Body of pancreas (tissue), 4 donors: ENCODE results near the gene IFT122. TPM values are rescaled to one million over a fixed set of nuclear protein-coding genes. Genes with fewer than 3 reads are reported as not detected.

Experiments
- ATAC-seq: fragments of 150-250 bp; one replicate; pipeline ENCODE4 v1.9.1; 2016
- DNase-seq, 4 donors: peaks; one replicate each; pipeline ENCODE4 v3.0.0-alpha.2; 2019
- H3K27ac ChIP-seq, 4 donors: fragments of 200-600 bp; sonication (generic); 1 replicate in 3 of 4; 2 replicates in 1 of 4; pipeline versions ENCODE4 v1.5.1 to v1.6.1; 2016 to 2019; ENCODE audit warnings: mild to moderate bottlenecking in 1 of 4, mixed read lengths in 1 of 4, moderate library complexity in 1 of 4
- H3K27me3 ChIP-seq, 2 donors: fragments of 200-600 bp; sonication (generic); one replicate each; pipeline ENCODE4 v1.6.0; 2016; ENCODE audit warnings: mild to moderate bottlenecking in 1 of 2
- H3K36me3 ChIP-seq, 2 donors: fragments of 200-600 bp; sonication (generic); replicated peaks in 1 of 2; 2 replicates each; pipeline ENCODE4 v1.5.1; 2016; ENCODE audit warnings: low read depth in 2 of 2; ENCODE audit not compliant: insufficient read depth in 1 of 2
- H3K4me1 ChIP-seq: fragments of 200-600 bp; sonication (generic); one replicate; pipeline ENCODE4 v1.6.0; 2016
- H3K4me3 ChIP-seq, 2 donors: fragments of 200-600 bp; sonication (generic); 1 replicate in 1 of 2; 2 replicates in 1 of 2; pipeline ENCODE4 v1.5.1; 2016 to 2019
- H3K9me3 ChIP-seq, 3 donors: fragments of 200-600 bp; sonication (generic); 1 replicate in 2 of 3; 2 replicates in 1 of 3; pipeline ENCODE4 v1.5.1; 2016
- CTCF ChIP-seq, 7 experiments: fragments of 450-650 bp in 4 of 7; fragments of 200-600 bp in 3 of 7; sonication (generic) in 3 of 7; IDR thresholded peaks; one replicate each; pipeline ENCODE4 v1.5.1; 2016 to 2019; ENCODE audit warnings: antibody characterized with exemption in 7 of 7
- POLR2A ChIP-seq, 3 donors: fragments of 450-650 bp; IDR thresholded peaks; one replicate each; pipeline ENCODE4 v1.6.1; 2016; ENCODE audit warnings: antibody characterized with exemption in 3 of 3, mild to moderate bottlenecking in 2 of 3
- WGBS, 2 donors: methylation state at CpG; one replicate each; pipeline ENCODE4 v1.1.5; 2017; 5-methylcytosine and 5-hydroxymethylcytosine counted together
- intact Hi-C: fragments of 100-400 bp; cut with DNase I; formaldehyde crosslinking; loops from one replicate; pipeline ENCODE4 v1.15.1; 2023
- total RNA-seq, 2 donors: library from RNA; depleted of rRNA; stranded (reverse); fragments of >200 nt; gene quantifications; one replicate each; pipeline ENCODE4 v1.1.0, GENCODE V29; 2016

Gene IFT122
- total RNA-seq, 2 donors from 2014 or later: 10.5 to 34.8 TPM

GRCh38 chr3:129460572-129460971, 20.5 kb downstream of the IFT122 start:
- Histone ChIP-seq H3K4me1 (no peaks in the 10 kb centered on the region), H3K9me3 (no peaks in the 10 kb centered on the region), H3K27me3 (no peaks in the 10 kb centered on the region), H3K27ac (no peak overlapping the region), H3K36me3 (no peaks in the 10 kb centered on the region), H3K4me3 (no peak overlapping the region)
- intact Hi-C loops: no loop called here
- TF ChIP-seq POLR2A (IDR thresholded peaks at IDR 0.05) (no peak), CTCF (IDR thresholded peaks at IDR 0.05) (no peak)
- DNase-seq (no peak), ATAC-seq (no peak)
- 92 to 93% methylated on average over 2 of the region's 2 CpGs for WGBS, 2 donors

- ATAC-seq: no peak
- no peaks in the 10 kb centered on the region for H3K4me1 ChIP-seq
- no peak overlapping the region for H3K27ac ChIP-seq
- H3K27me3 ChIP-seq: no peaks in the 10 kb centered on the region
- no peaks in the 10 kb centered on the region for H3K36me3 ChIP-seq
- intact Hi-C loops: no loop called here
- WGBS, 2 donors: 82 to 95% methylated on average over 1 of the region's 1 CpG
- TF ChIP-seq CTCF (IDR thresholded peaks at IDR 0.05): no peak
- TF ChIP-seq POLR2A (IDR thresholded peaks at IDR 0.05): no peak
- DNase-seq: no peak
- no peaks in the 10 kb centered on the region for H3K9me3 ChIP-seq
- H3K4me3 ChIP-seq: no peak overlapping the region
These were observed 21.0 kb downstream of the IFT122 start for GRCh38 chr3:129461022-129461421.

GRCh38 chr3:129461461-129462146, 21.6 kb downstream of the IFT122 start:
- H3K27ac ChIP-seq: no peak overlapping the region
- intact Hi-C loops: no loop called here
- no peaks in the 10 kb centered on the region for H3K4me1 ChIP-seq
- DNase-seq: no peak
- no peaks in the 10 kb centered on the region for H3K9me3 ChIP-seq
- no peak for ATAC-seq
- H3K36me3 ChIP-seq: no peaks in the 10 kb centered on the region
- no peak overlapping the region for H3K4me3 ChIP-seq
- 89 to 91% methylated on average over 6 of the region's 6 CpGs for WGBS, 2 donors
- H3K27me3 ChIP-seq: no peaks in the 10 kb centered on the region
- TF ChIP-seq CTCF (IDR thresholded peaks at IDR 0.05) (no peak), POLR2A (IDR thresholded peaks at IDR 0.05) (no peak)

GRCh38 chr3:129462361-129462968, 22.4 kb downstream of the IFT122 start:
- no peaks in the 10 kb centered on the region for H3K4me1 ChIP-seq
- H3K9me3 ChIP-seq: no peaks in the 10 kb centered on the region
- DNase-seq (no peak), ATAC-seq (no peak)
- no peaks in the 10 kb centered on the region for H3K27me3 ChIP-seq
- no peaks in the 10 kb centered on the region for H3K36me3 ChIP-seq
- TF ChIP-seq POLR2A (IDR thresholded peaks at IDR 0.05) (no peak), CTCF (IDR thresholded peaks at IDR 0.05) (no peak)
- no peak overlapping the region for H3K4me3 ChIP-seq
- no peak overlapping the region for H3K27ac ChIP-seq
- 52 to 62% methylated on average over 3 of the region's 3 CpGs for WGBS, 2 donors
- intact Hi-C loops: no loop called here

- Histone ChIP-seq H3K4me1 (no peaks in the 10 kb centered on the region), H3K27ac (no peak overlapping the region), H3K36me3 (no peaks in the 10 kb centered on the region), H3K4me3 (no peak overlapping the region), H3K9me3 (no peaks in the 10 kb centered on the region), H3K27me3 (no peaks in the 10 kb centered on the region)
- WGBS, 2 donors: 89 to 96% methylated on average over 3 of the region's 3 CpGs
- no peak for DNase-seq
- TF ChIP-seq POLR2A (IDR thresholded peaks at IDR 0.05): no peak
- no peak for TF ChIP-seq CTCF (IDR thresholded peaks at IDR 0.05)
- no peak for ATAC-seq
- intact Hi-C loops: no loop called here
These were observed 23.1 kb downstream of the IFT122 start for GRCh38 chr3:129463094-129463493.
